ENCODE measurements around the gene ITGA4.

DNA sequence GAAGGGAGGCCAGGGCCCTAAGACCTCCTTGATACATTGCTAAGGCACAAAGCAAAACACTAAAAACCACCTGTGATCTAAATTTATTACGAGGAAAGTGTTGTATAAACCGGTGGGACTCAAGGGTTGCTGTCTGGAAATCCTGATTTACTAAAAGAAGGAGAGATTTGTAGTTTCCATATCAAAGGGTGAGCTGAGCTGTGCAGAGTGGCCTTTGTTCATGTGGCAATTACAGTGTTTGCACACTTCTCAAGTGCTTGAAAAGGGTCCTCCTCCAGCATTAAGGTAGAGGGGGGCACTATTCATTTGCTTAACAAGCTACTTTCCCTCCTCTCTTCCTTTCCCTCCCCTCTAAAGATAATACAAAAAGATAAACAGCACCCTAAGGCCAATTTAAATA lies 30.5 kb upstream of the ITGA4 start:
- TF ChIP-seq, protein P1, sequence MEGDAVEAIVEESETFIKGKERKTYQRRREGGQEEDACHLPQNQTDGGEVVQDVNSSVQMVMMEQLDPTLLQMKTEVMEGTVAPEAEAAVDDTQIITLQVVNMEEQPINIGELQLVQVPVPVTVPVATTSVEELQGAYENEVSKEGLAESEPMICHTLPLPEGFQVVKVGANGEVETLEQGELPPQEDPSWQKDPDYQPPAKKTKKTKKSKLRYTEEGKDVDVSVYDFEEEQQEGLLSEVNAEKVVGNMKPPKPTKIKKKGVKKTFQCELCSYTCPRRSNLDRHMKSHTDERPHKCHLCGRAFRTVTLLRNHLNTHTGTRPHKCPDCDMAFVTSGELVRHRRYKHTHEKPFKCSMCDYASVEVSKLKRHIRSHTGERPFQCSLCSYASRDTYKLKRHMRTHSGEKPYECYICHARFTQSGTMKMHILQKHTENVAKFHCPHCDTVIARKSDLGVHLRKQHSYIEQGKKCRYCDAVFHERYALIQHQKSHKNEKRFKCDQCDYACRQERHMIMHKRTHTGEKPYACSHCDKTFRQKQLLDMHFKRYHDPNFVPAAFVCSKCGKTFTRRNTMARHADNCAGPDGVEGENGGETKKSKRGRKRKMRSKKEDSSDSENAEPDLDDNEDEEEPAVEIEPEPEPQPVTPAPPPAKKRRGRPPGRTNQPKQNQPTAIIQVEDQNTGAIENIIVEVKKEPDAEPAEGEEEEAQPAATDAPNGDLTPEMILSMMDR (IDR thresholded peaks at IDR 0.05): no peak
- no peak for TF ChIP-seq EZH2 (IDR thresholded peaks at IDR 0.05; ENCODE audit: borderline replicate concordance, insufficient read depth, low read depth, low read length, poor library complexity, severe bottlenecking)

All from B cell (primary cell).